OCI-LY1 (cell line): ENCODE data around the gene HOXD4.

ENCODE experiments used
- H2AFZ ChIP-seq: fragments of 200-600 bp; sonication (generic), shearing (Covaris generic); 2 replicates; pipeline ENCODE4 v1.6.0; 2014; ENCODE audit warnings: antibody characterized with exemption, mild to moderate bottlenecking, low read length
- H3F3A ChIP-seq: fragments of 200-600 bp; sonication (generic), shearing (Covaris generic); 2 replicates; pipeline ENCODE4 v1.6.0; 2014; ENCODE audit warnings: mild to moderate bottlenecking, antibody characterized with exemption, low read length, moderate library complexity; ENCODE audit not compliant: insufficient read depth
- H3K27ac ChIP-seq: fragments of 200-600 bp; sonication (generic); 2 replicates; pipeline ENCODE4 v1.5.1; 2014; ENCODE audit warnings: low read length, mixed run types, mild to moderate bottlenecking, low read depth; ENCODE audit not compliant: poor library complexity, severe bottlenecking
- H3K27me3 ChIP-seq: fragments of 200-600 bp; sonication (generic); 2 replicates; pipeline ENCODE4 v1.6.0; 2014; ENCODE audit warnings: antibody characterized with exemption, mild to moderate bottlenecking, low read length, moderate library complexity; ENCODE audit not compliant: insufficient read depth
- H3K36me3 ChIP-seq: fragments of 200-600 bp; sonication (generic); 2 replicates; pipeline ENCODE4 v1.6.1; 2014; ENCODE audit warnings: mild to moderate bottlenecking, antibody characterized with exemption, low read length, moderate library complexity, mixed read lengths; ENCODE audit not compliant: insufficient read depth
- H3K4me1 ChIP-seq: fragments of 200-600 bp; sonication (generic); 2 replicates; pipeline ENCODE4 v1.5.1; 2014; ENCODE audit warnings: mild to moderate bottlenecking, low read length, moderate library complexity; ENCODE audit not compliant: insufficient read depth, severe bottlenecking
- H3K4me2 ChIP-seq: fragments of 200-600 bp; sonication (generic), shearing (Covaris generic); 2 replicates; pipeline ENCODE4 v1.6.1; 2014; ENCODE audit warnings: low read length
- H3K4me3 ChIP-seq: fragments of 200-600 bp; sonication (generic); 2 replicates; pipeline ENCODE4 v1.5.1; 2014; ENCODE audit warnings: low read length, low read depth, mild to moderate bottlenecking, mixed read lengths; ENCODE audit not compliant: poor library complexity, severe bottlenecking
- H3K79me2 ChIP-seq: fragments of 200-600 bp; shearing (Covaris generic); 2 replicates; pipeline ENCODE4 v1.6.1; 2016; ENCODE audit warnings: mixed run types, low read length, mixed read lengths; ENCODE audit not compliant: insufficient read depth
- H3K9ac ChIP-seq: fragments of 200-600 bp; sonication (generic), shearing (Covaris generic); 2 replicates; pipeline ENCODE4 v1.6.1; 2014; ENCODE audit warnings: mild to moderate bottlenecking, low read length, mixed read lengths
- H3K9me2 ChIP-seq: fragments of 200-600 bp; sonication (generic), shearing (Covaris generic); 2 replicates; pipeline ENCODE4 v1.6.1; 2014; ENCODE audit warnings: low read depth, mild to moderate bottlenecking, low read length, mixed read lengths
- H3K9me3 ChIP-seq: fragments of 200-600 bp; shearing (Covaris generic); 2 replicates; pipeline ENCODE4 v1.6.1; 2014; ENCODE audit warnings: low read length, mixed read lengths
- H4K20me1 ChIP-seq: fragments of 200-600 bp; sonication (generic), shearing (Covaris generic); 2 replicates; pipeline ENCODE4 v1.6.0; 2016; ENCODE audit warnings: mild to moderate bottlenecking, low read length; ENCODE audit not compliant: insufficient read depth
- CTCF ChIP-seq: fragments of 200-600 bp; sonication (generic), shearing (Covaris generic); IDR thresholded peaks from 2 replicates; pipeline ENCODE4 v1.5.1; 2017; ENCODE audit warnings: mild to moderate bottlenecking, antibody characterized with exemption, low read length, moderate library complexity, mixed read lengths
- EZH2 ChIP-seq: fragments of 200-600 bp; sonication (generic), shearing (Covaris generic); IDR thresholded peaks from 2 replicates; pipeline ENCODE4 v1.8.0; 2017; ENCODE audit warnings: borderline replicate concordance, mixed run types, mild to moderate bottlenecking, antibody characterized with exemption, low read length, moderate library complexity, mixed read lengths

The HOXD4 gene

GRCh38 chr2:176158855-176159662 is 7.7 kb downstream of the HOXD4 start:
- no peak overlapping the region for H3K9ac ChIP-seq
- no peaks in the 10 kb centered on the region for H3K9me2 ChIP-seq
- H2AFZ ChIP-seq = no peak overlapping the region
- H4K20me1 ChIP-seq = no peaks in the 10 kb centered on the region
- peaks cover 4% of the 10 kb centered on the region; the same call in 1 of the 2 replicates for H3K27me3 ChIP-seq
- H3K27ac ChIP-seq = no peak overlapping the region
- no peak overlapping the region for H3K4me3 ChIP-seq
- no peaks in the 10 kb centered on the region for H3K9me3 ChIP-seq
- H3K4me1 ChIP-seq = no peaks in the 10 kb centered on the region
- no peak overlapping the region for H3K4me2 ChIP-seq
- no peaks in the 10 kb centered on the region for H3K79me2 ChIP-seq
- no peaks in the 10 kb centered on the region for H3F3A ChIP-seq
- TF ChIP-seq EZH2 (no peak), CTCF (no peak)
- no peaks in the 10 kb centered on the region for H3K36me3 ChIP-seq

- Histone ChIP-seq H3K4me2 (no peak overlapping the region), H4K20me1 (no peaks in the 10 kb centered on the region), H3K27me3 (peaks cover 5% of the 10 kb centered on the region; the same call in 1 of the 2 replicates), H3K9me2 (no peaks in the 10 kb centered on the region), H3K9ac (no peak overlapping the region), H3K4me1 (no peaks in the 10 kb centered on the region), H3K9me3 (no peaks in the 10 kb centered on the region), H3F3A (no peaks in the 10 kb centered on the region), H3K27ac (no peak overlapping the region), H3K79me2 (no peaks in the 10 kb centered on the region), H3K36me3 (no peaks in the 10 kb centered on the region), H2AFZ (no peak overlapping the region), H3K4me3 (no peak overlapping the region)
- no peak for TF ChIP-seq CTCF
- no peak for TF ChIP-seq EZH2
These were observed 8.4 kb downstream of the HOXD4 start for GRCh38 chr2:176159663-176160250.

- no peak for TF ChIP-seq CTCF
- H3K27me3 ChIP-seq = peaks cover 5% of the 10 kb centered on the region; the same call in 1 of the 2 replicates
- no peaks in the 10 kb centered on the region for H3K4me1 ChIP-seq
- no peak overlapping the region for H3K27ac ChIP-seq
- no peaks in the 10 kb centered on the region for H3K9me2 ChIP-seq
- H3K9me3 ChIP-seq = no peaks in the 10 kb centered on the region
- H3K4me2 ChIP-seq = no peak overlapping the region
- H3K4me3 ChIP-seq = no peak overlapping the region
- H3F3A ChIP-seq = no peaks in the 10 kb centered on the region
- no peak overlapping the region for H3K9ac ChIP-seq
- H4K20me1 ChIP-seq = no peaks in the 10 kb centered on the region
- H3K79me2 ChIP-seq = no peaks in the 10 kb centered on the region
- H2AFZ ChIP-seq = no peak overlapping the region
- H3K36me3 ChIP-seq = no peaks in the 10 kb centered on the region
These were observed 9.1 kb downstream of the HOXD4 start for GRCh38 chr2:176160251-176160985.
